Transverse colon (tissue), 4 donors: ENCODE results near the gene SPESP1.

Source experiments
- POLR2A ChIP-seq: fragments of 450-650 bp; IDR thresholded peaks from one replicate; pipeline ENCODE4 v1.6.1; 2016; ENCODE audit warnings: antibody characterized with exemption, mild to moderate bottlenecking, moderate library complexity
- POLR2AphosphoS5 ChIP-seq, 3 donors: sonication (generic); formaldehyde crosslinking; IDR thresholded peaks; one replicate each; pipeline ENCODE4 v1.6.1; 2016; ENCODE audit warnings: antibody characterized with exemption in 3 of 3
- TF ChIP-seq, protein P1 (sequence below), 5 experiments: fragments of 200-600 bp in 3 of 5; fragments of 450-650 bp in 2 of 5; sonication (generic) in 3 of 5; IDR thresholded peaks; 1 replicate in 2 of 5; 2 replicates in 3 of 5; pipeline ENCODE4 v1.5.1; 2016 to 2017; ENCODE audit warnings: antibody characterized with exemption in 5 of 5, inconsistent platforms in 3 of 5, mild to moderate bottlenecking in 2 of 5, moderate library complexity in 1 of 5

DNA sequence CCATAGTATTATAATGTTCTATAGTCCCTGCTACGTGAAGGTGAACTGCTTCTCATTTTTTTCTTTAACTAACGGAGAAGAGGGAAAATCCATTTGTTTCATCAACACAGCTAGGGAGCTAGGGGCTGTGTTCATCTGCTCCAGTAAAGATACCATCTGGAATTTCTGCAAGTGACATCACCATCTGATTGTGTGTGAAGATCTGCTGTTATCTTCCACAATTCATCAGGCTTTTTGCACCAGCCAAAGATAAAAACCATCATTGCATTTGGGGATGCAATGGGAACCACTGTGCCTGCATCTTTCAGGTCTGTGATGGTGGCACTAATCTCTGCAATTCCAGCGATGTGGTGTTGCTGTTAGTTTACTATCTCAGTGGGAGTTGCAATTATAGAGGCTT lies 48.7 kb downstream of the SPESP1 start:
- no peak for TF ChIP-seq POLR2A
- no peak for TF ChIP-seq POLR2AphosphoS5 (IDR thresholded peaks at IDR 0.05)
- TF ChIP-seq, protein P1, sequence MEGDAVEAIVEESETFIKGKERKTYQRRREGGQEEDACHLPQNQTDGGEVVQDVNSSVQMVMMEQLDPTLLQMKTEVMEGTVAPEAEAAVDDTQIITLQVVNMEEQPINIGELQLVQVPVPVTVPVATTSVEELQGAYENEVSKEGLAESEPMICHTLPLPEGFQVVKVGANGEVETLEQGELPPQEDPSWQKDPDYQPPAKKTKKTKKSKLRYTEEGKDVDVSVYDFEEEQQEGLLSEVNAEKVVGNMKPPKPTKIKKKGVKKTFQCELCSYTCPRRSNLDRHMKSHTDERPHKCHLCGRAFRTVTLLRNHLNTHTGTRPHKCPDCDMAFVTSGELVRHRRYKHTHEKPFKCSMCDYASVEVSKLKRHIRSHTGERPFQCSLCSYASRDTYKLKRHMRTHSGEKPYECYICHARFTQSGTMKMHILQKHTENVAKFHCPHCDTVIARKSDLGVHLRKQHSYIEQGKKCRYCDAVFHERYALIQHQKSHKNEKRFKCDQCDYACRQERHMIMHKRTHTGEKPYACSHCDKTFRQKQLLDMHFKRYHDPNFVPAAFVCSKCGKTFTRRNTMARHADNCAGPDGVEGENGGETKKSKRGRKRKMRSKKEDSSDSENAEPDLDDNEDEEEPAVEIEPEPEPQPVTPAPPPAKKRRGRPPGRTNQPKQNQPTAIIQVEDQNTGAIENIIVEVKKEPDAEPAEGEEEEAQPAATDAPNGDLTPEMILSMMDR (IDR thresholded peaks at IDR 0.05) = no peak
